B cell (primary cell): ENCODE measurements around the gene CASP4. TPM values are rescaled to one million over a fixed set of nuclear protein-coding genes. Genes with fewer than 3 reads are reported as not detected.
"Not testable (repeated sequence)": the region's sequence is repeated elsewhere in the genome, so short reads cannot be mapped to it uniquely, and the experiment has no call there.

Source experiments
- ATAC-seq: fragments of 200-7000 bp; cut with Tn5 transposase; one replicate; pipeline ENCODE4 v1.10.0; 2021; ENCODE audit warnings: low read depth, mild to moderate bottlenecking, moderate number of reproducible peaks, moderate library complexity
- CTCF ChIA-PET: fragments of 350-600 bp; sonication (Branson Sonifier 250); formaldehyde crosslinking; loops from one replicate; lab custom pipeline; 2021; ENCODE audit warnings: antibody characterized with exemption, inconsistent platforms; lab: Charles Lee
- POLR2A ChIA-PET: fragments of 350-600 bp; sonication (Branson Sonifier 250); formaldehyde crosslinking; loops from one replicate; lab custom pipeline; 2021; ENCODE audit warnings: antibody characterized with exemption; lab: Charles Lee
- DNase-seq: peaks from one replicate; pipeline ENCODE4 v3.0.0; 2013
- H2AFZ ChIP-seq: 2 replicates; pipeline ENCODE4 v1.6.1; 2012; ENCODE audit warnings: mild to moderate bottlenecking, low read depth, low read length; ENCODE audit not compliant: insufficient read depth, poor library complexity, severe bottlenecking
- H3K27ac ChIP-seq, 2 donors: 1 replicate in 1 of 2; 2 replicates in 1 of 2; pipeline ENCODE4 v1.5.1; 2012 to 2013; ENCODE audit warnings: low read length in 2 of 2, mild to moderate bottlenecking in 2 of 2, moderate library complexity in 1 of 2
- H3K27me3 ChIP-seq, 4 experiments: fragments of 200-600 bp in 1 of 4; sonication (generic) in 1 of 4; replicated peaks in 1 of 4; 1 replicate in 2 of 4; 2 replicates in 2 of 4; pipeline versions ENCODE4 v1.6.1 to v1.7.0; 2013 to 2016; ENCODE audit warnings: low read length in 3 of 4, mild to moderate bottlenecking in 2 of 4, mixed read lengths in 1 of 4, moderate library complexity in 1 of 4; ENCODE audit not compliant: insufficient read depth in 4 of 4, control insufficient read depth in 3 of 4; ENCODE audit errors: control extremely low read depth in 1 of 4
- H3K36me3 ChIP-seq, 2 experiments: replicated peaks in 1 of 2; 1 replicate in 1 of 2; 2 replicates in 1 of 2; pipeline versions ENCODE4 v1.6.1 to v1.7.1; 2013; ENCODE audit warnings: low read length in 1 of 2; ENCODE audit not compliant: insufficient read depth in 2 of 2, control insufficient read depth in 1 of 2; ENCODE audit errors: control extremely low read depth in 1 of 2, extremely low read depth in 1 of 2
- H3K4me1 ChIP-seq, 2 donors: fragments of 200-600 bp in 1 of 2; sonication (generic) in 1 of 2; 1 replicate in 1 of 2; 2 replicates in 1 of 2; pipeline versions ENCODE4 v1.5.1 to v1.6.1; 2013 to 2017; ENCODE audit warnings: low read length in 2 of 2; ENCODE audit not compliant: control insufficient read depth in 2 of 2, insufficient read depth in 2 of 2
- H3K4me2 ChIP-seq: replicated peaks from 2 replicates; pipeline ENCODE3; 2012; ENCODE audit warnings: mild to moderate bottlenecking, low read depth, low read length; ENCODE audit not compliant: poor library complexity, severe bottlenecking
- H3K4me3 ChIP-seq, 5 experiments: fragments of 200-600 bp in 1 of 5; sonication (generic) in 1 of 5; 1 replicate in 3 of 5; 2 replicates in 2 of 5; pipeline versions ENCODE4 v1.5.1 to v1.7.0; 2011 to 2016; ENCODE audit warnings: low read length in 4 of 5, mild to moderate bottlenecking in 4 of 5, low read depth in 2 of 5, control low read depth in 1 of 5, moderate library complexity in 1 of 5; ENCODE audit not compliant: insufficient read depth in 1 of 5; ENCODE audit errors: control extremely low read depth in 1 of 5, extremely low read depth in 1 of 5
- H3K79me2 ChIP-seq: fragments of 200-600 bp; sonication (generic); one replicate; pipeline ENCODE4 v1.6.0; 2016; ENCODE audit warnings: low read length; ENCODE audit not compliant: control insufficient read depth, insufficient read depth
- H3K9ac ChIP-seq: fragments of 200-600 bp; sonication (generic); 2 replicates; pipeline ENCODE4 v1.6.1; 2017; ENCODE audit warnings: mild to moderate bottlenecking, low read length, moderate library complexity
- H3K9me3 ChIP-seq, 3 donors: one replicate each; pipeline versions ENCODE4 v1.6.1 to v1.7.1; 2013; ENCODE audit warnings: low read length in 2 of 3; ENCODE audit not compliant: control insufficient read depth in 2 of 3, insufficient read depth in 1 of 3; ENCODE audit errors: control extremely low read depth in 1 of 3
- H4K20me1 ChIP-seq: 2 replicates; pipeline ENCODE4 v1.6.0; 2012; ENCODE audit warnings: mild to moderate bottlenecking, low read length; ENCODE audit not compliant: insufficient read depth, control insufficient read depth, poor library complexity, severe bottlenecking
- H3K27ac Mint-ChIP-seq: one replicate; pipeline ENCODE4 v1.8.0; 2021; ENCODE audit warnings: mixed read lengths
- H3K27me3 Mint-ChIP-seq: one replicate; pipeline ENCODE4 v1.8.0; 2021; ENCODE audit warnings: mixed read lengths
- H3K4me1 Mint-ChIP-seq: one replicate; pipeline ENCODE4 v1.8.0; 2021; ENCODE audit warnings: mixed read lengths
- H3K4me3 Mint-ChIP-seq: one replicate; pipeline ENCODE4 v1.8.0; 2021; ENCODE audit warnings: mixed read lengths
- H3K9me3 Mint-ChIP-seq: one replicate; pipeline ENCODE4 v1.8.0; 2022; ENCODE audit warnings: mixed read lengths; ENCODE audit not compliant: insufficient read depth
- EZH2 ChIP-seq: IDR thresholded peaks from 2 replicates; pipeline ENCODE4 v1.6.1; 2012; ENCODE audit warnings: borderline replicate concordance, low read depth, mild to moderate bottlenecking, moderate library complexity, low read length; ENCODE audit not compliant: insufficient read depth, poor library complexity, severe bottlenecking
- WGBS: methylation state at CpG from one replicate; pipeline ENCODE4 v1.1.5; 2013; ENCODE audit warnings: missing lambda C conversion rate; ENCODE audit not compliant: insufficient coverage; 5-methylcytosine and 5-hydroxymethylcytosine counted together
- intact Hi-C: fragments of 100-400 bp; cut with micrococcal nuclease; formaldehyde crosslinking; loops from one replicate; pipeline ENCODE4 v1.10.0; 2022
- polyA plus RNA-seq: library from polyadenylated mRNA; depleted of rRNA; stranded (reverse); fragments of >200 nt; gene quantifications from 2 replicates; pipeline ENCODE4 v1.2.3, GENCODE V29; 2012
- total RNA-seq, 2 donors: library from RNA; stranded (reverse); fragments of 120-200 nt in 1 of 2; gene quantifications; 1 replicate in 1 of 2; 2 replicates in 1 of 2; pipeline versions ENCODE4 v1.2.3 to v1.2.4, GENCODE V29; 2013 to 2022

CASP4 gene
- total and polyA plus RNA-seq, 2 donors (not counting 1 experiment from before 2014, with no cell fraction given): 72.4 to 157 TPM

DNA sequence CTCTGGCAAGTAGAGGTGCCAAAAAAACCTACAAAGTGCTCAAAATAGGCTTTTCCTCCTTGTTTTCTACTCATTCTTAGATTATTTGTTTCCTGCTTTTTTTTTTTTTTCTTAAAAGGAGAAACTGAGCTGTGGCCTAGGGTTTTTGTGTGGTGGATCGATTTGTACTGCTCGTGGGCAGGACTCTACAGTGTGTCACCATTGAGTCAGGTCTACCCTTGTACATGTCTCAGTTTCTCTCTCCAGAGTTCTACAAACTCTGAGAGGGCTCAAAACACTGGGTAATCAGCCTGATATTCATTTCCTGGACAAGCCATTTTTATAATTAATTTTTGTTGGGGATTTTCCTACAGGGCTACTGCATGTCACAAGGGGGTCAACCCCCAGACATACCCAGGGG lies 5.2 kb upstream of the CASP4 start:
- CTCF ChIA-PET: no interaction called here
- Mint-ChIP-seq H3K4me1 (peaks cover 2% of the 10 kb centered on the region), H3K4me3 (no peak overlapping the region), H3K9me3 (no peaks in the 10 kb centered on the region), H3K27me3 (no peaks in the 10 kb centered on the region), H3K27ac (no peak overlapping the region)
- no peak overlapping the region for H3K27ac ChIP-seq
- H3K36me3 ChIP-seq: no peaks in the 10 kb centered on the region
- no peaks in the 10 kb centered on the region for H3K27me3 ChIP-seq
- ATAC-seq: no peak
- no peak overlapping the region for H2AFZ ChIP-seq
- H3K9me3 ChIP-seq: peaks cover 0 to 5% (median 4%) of the 10 kb centered on the region in 3 donors
- 86% methylated on average over 2 of the region's 2 CpGs for WGBS
- H4K20me1 ChIP-seq: no peaks in the 10 kb centered on the region
- H3K4me1 ChIP-seq: peaks cover 4 to 7% of the 10 kb centered on the region in 2 donors
- no peak for TF ChIP-seq EZH2
- intact Hi-C loops: no loop called here
- H3K9ac ChIP-seq: no peak overlapping the region
- no peaks in the 10 kb centered on the region for H3K79me2 ChIP-seq
- no peak overlapping the region for H3K4me3 ChIP-seq
- DNase-seq: no peak
- POLR2A ChIA-PET: no interaction called here
- no peak overlapping the region for H3K4me2 ChIP-seq

- H2AFZ ChIP-seq, H3K9ac ChIP-seq, intact Hi-C loops, H3K9me3 ChIP-seq, H3K9me3 Mint-ChIP-seq, H3K4me1 ChIP-seq, H3K36me3 ChIP-seq, H3K4me1 Mint-ChIP-seq, CTCF ChIA-PET, H3K27ac ChIP-seq, H3K4me2 ChIP-seq, H3K4me3 ChIP-seq, POLR2A ChIA-PET, H3K27ac Mint-ChIP-seq, ATAC-seq, H3K79me2 ChIP-seq, DNase-seq, H3K27me3 ChIP-seq, H4K20me1 ChIP-seq, H3K4me3 Mint-ChIP-seq, H3K27me3 Mint-ChIP-seq: not testable (repeated sequence)
- 98% methylated on average over 7 of the region's 8 CpGs for WGBS
These were observed 4.5 kb upstream of the CASP4 start for GRCh38 chr11:104972924-104973323.
